ENCODE results near the gene ARIH1.

ARIH1 gene

GRCh38 chr15:72487070-72487797, 13.1 kb downstream of the ARIH1 start:
- DNase-seq (ENCODE audit: low read depth) = no peak

GRCh38 chr15:72488558-72488957, 14.4 kb downstream of the ARIH1 start:
- no peak for DNase-seq (ENCODE audit: low read depth)

- DNase-seq (ENCODE audit: low read depth) = no peak
These were observed 15.9 kb downstream of the ARIH1 start for GRCh38 chr15:72489943-72490554.

GRCh38 chr15:72491768-72492167, 17.6 kb downstream of the ARIH1 start:
- no peak for DNase-seq (ENCODE audit: low read depth)

- no peak for DNase-seq (ENCODE audit: low read depth)
These were observed 18.6 kb downstream of the ARIH1 start for GRCh38 chr15:72492733-72493132.

GRCh38 chr15:72493220-72493619, 19.1 kb downstream of the ARIH1 start:
- DNase-seq (ENCODE audit: low read depth) = no peak

- DNase-seq (ENCODE audit: low read depth) = no peak
These were observed 20.9 kb downstream of the ARIH1 start for GRCh38 chr15:72495007-72495406.

- no peak for DNase-seq (ENCODE audit: low read depth)
These were observed 22.7 kb downstream of the ARIH1 start for GRCh38 chr15:72496783-72497182.

GRCh38 chr15:72497402-72497801, 23.3 kb downstream of the ARIH1 start:
- DNase-seq (ENCODE audit: low read depth) = no peak

GRCh38 chr15:72502220-72502809, 28.2 kb downstream of the ARIH1 start:
- no peak for DNase-seq (ENCODE audit: low read depth)

- DNase-seq (ENCODE audit: low read depth) = no peak
These were observed 29.0 kb downstream of the ARIH1 start for GRCh38 chr15:72503147-72503546.

GRCh38 chr15:72507402-72508092, 33.4 kb downstream of the ARIH1 start:
- no peak for DNase-seq (ENCODE audit: low read depth)

- no peak for DNase-seq (ENCODE audit: low read depth)
These were observed 35.4 kb downstream of the ARIH1 start for GRCh38 chr15:72509484-72509883.

GRCh38 chr15:72511536-72511935, 37.4 kb downstream of the ARIH1 start:
- DNase-seq (ENCODE audit: low read depth) = no peak

- DNase-seq (ENCODE audit: low read depth) = no peak
These were observed 41.7 kb downstream of the ARIH1 start for GRCh38 chr15:72515591-72516389.

GRCh38 chr15:72516777-72517176, 42.6 kb downstream of the ARIH1 start:
- no peak for DNase-seq (ENCODE audit: low read depth)

GRCh38 chr15:72521682-72522081, 47.6 kb downstream of the ARIH1 start:
- no peak for DNase-seq (ENCODE audit: low read depth)

GRCh38 chr15:72532991-72533601, 59.0 kb downstream of the ARIH1 start:
- no peak for DNase-seq (ENCODE audit: low read depth)

GRCh38 chr15:72534523-72534922, 60.4 kb downstream of the ARIH1 start:
- DNase-seq (ENCODE audit: low read depth) = peak; percentile 16

GRCh38 chr15:72535911-72536310, 61.8 kb downstream of the ARIH1 start:
- DNase-seq (ENCODE audit: low read depth) = no peak

- DNase-seq (ENCODE audit: low read depth) = no peak
These were observed 62.4 kb downstream of the ARIH1 start for GRCh38 chr15:72536506-72536905.

- DNase-seq (ENCODE audit: low read depth) = no peak
These were observed 64.8 kb downstream of the ARIH1 start for GRCh38 chr15:72538931-72539330.

Data from stimulated activated CD8-positive, alpha-beta memory T cell treated with anti-CD3 and anti-CD28 coated beads, Interleukin-12 subunit alpha, Interleukin-12 subunit beta, amount 100 ng/mL, for 1 hour (primary cell).